ENCODE data around the gene RNF222. TPM values are rescaled to one million over a fixed set of nuclear protein-coding genes. Genes with fewer than 3 reads are reported as not detected.

The RNF222 gene
- total and polyA plus RNA-seq, 10 of the 15 experiments (the other 5 are each of a cell fraction or from before 2014, with no cell fraction given), result not detected

- TF ChIP-seq, protein P1, sequence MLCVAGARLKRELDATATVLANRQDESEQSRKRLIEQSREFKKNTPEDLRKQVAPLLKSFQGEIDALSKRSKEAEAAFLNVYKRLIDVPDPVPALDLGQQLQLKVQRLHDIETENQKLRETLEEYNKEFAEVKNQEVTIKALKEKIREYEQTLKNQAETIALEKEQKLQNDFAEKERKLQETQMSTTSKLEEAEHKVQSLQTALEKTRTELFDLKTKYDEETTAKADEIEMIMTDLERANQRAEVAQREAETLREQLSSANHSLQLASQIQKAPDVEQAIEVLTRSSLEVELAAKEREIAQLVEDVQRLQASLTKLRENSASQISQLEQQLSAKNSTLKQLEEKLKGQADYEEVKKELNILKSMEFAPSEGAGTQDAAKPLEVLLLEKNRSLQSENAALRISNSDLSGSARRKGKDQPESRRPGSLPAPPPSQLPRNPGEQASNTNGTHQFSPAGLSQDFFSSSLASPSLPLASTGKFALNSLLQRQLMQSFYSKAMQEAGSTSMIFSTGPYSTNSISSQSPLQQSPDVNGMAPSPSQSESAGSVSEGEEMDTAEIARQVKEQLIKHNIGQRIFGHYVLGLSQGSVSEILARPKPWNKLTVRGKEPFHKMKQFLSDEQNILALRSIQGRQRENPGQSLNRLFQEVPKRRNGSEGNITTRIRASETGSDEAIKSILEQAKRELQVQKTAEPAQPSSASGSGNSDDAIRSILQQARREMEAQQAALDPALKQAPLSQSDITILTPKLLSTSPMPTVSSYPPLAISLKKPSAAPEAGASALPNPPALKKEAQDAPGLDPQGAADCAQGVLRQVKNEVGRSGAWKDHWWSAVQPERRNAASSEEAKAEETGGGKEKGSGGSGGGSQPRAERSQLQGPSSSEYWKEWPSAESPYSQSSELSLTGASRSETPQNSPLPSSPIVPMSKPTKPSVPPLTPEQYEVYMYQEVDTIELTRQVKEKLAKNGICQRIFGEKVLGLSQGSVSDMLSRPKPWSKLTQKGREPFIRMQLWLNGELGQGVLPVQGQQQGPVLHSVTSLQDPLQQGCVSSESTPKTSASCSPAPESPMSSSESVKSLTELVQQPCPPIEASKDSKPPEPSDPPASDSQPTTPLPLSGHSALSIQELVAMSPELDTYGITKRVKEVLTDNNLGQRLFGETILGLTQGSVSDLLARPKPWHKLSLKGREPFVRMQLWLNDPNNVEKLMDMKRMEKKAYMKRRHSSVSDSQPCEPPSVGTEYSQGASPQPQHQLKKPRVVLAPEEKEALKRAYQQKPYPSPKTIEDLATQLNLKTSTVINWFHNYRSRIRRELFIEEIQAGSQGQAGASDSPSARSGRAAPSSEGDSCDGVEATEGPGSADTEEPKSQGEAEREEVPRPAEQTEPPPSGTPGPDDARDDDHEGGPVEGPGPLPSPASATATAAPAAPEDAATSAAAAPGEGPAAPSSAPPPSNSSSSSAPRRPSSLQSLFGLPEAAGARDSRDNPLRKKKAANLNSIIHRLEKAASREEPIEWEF (IDR thresholded peaks at IDR 0.05; ENCODE audit: insufficient replicate concordance, low read depth, low read length), result no peak
Observed at GRCh38 chr17:8341456-8341855, 56.2 kb downstream of the RNF222 start (continued).

Other genes with a start within 250 kb of the RNF222 start
Only the 7 nearest of the 14 such genes appear.
- gene PFAS, start 148.5 kb downstream of the RNF222 start, total RNA-seq (2014; rRNA removed), result 65.5 and 73.4 TPM in 2 replicates
- gene PFAS, start 148.5 kb downstream of the RNF222 start, total RNA-seq (2014; rRNA removed; fragmentation: Illumina TruSeq; extraction: Trizol), result 25.8 and 30.3 TPM in 2 replicates
- 113 and 122 TPM in 2 replicates for gene PFAS, start 148.5 kb downstream of the RNF222 start, total RNA-seq (2021)
- 18.8 and 42.4 TPM in 2 replicates for gene PFAS, start 148.5 kb downstream of the RNF222 start, polyA plus RNA-seq (2011; rRNA removed)
- gene PFAS, start 148.5 kb downstream of the RNF222 start, polyA plus RNA-seq (2014; fragmentation: Illumina TruSeq; extraction: Trizol), result 31.3 and 36.4 TPM in 2 replicates
- 10 to 100 TPM; 13.9 to 16.1 TPM for gene PFAS, start 148.5 kb downstream of the RNF222 start, polyA plus RNA-seq (2014; fragmentation: Nextera tagmentation; extraction: Ambion mirVana)
- gene PFAS, start 148.5 kb downstream of the RNF222 start, polyA plus RNA-seq (2014; rRNA removed), result 51.9 and 63.8 TPM in 2 replicates
- 10 to 100 TPM; 72.1 to 77.0 TPM for gene PFAS, start 148.5 kb downstream of the RNF222 start, polyA plus RNA-seq (2016; fragmentation: Nextera tagmentation; extraction: Ambion mirVana)
- gene RANGRF, start 109.2 kb downstream of the RNF222 start, total RNA-seq (2014; rRNA removed), result 48.8 and 52.3 TPM in 2 replicates
- 26.9 and 30.1 TPM in 2 replicates for gene RANGRF, start 109.2 kb downstream of the RNF222 start, total RNA-seq (2014; rRNA removed; fragmentation: Illumina TruSeq; extraction: Trizol)
- gene RANGRF, start 109.2 kb downstream of the RNF222 start, total RNA-seq (2021), result 41.9 and 48.9 TPM in 2 replicates
- gene RANGRF, start 109.2 kb downstream of the RNF222 start, polyA plus RNA-seq (2011; rRNA removed), result 37.0 and 63.3 TPM in 2 replicates
- 31.3 and 47.5 TPM in 2 replicates for gene RANGRF, start 109.2 kb downstream of the RNF222 start, polyA plus RNA-seq (2014; fragmentation: Illumina TruSeq; extraction: Trizol)
- gene RANGRF, start 109.2 kb downstream of the RNF222 start, polyA plus RNA-seq (2014; fragmentation: Nextera tagmentation; extraction: Ambion mirVana), result 100 to 1,000 TPM; 123 to 181 TPM
- 59.5 and 67.1 TPM in 2 replicates for gene RANGRF, start 109.2 kb downstream of the RNF222 start, polyA plus RNA-seq (2014; rRNA removed)
- gene RANGRF, start 109.2 kb downstream of the RNF222 start, polyA plus RNA-seq (2016; fragmentation: Nextera tagmentation; extraction: Ambion mirVana), result 10 to 100 TPM; 87.2 to 91.4 TPM
- gene SLC25A35, start 102.4 kb downstream of the RNF222 start, total RNA-seq (2014; rRNA removed), result 1.6 and 1.7 TPM in 2 replicates
- 1.1 and 1.5 TPM in 2 replicates for gene SLC25A35, start 102.4 kb downstream of the RNF222 start, total RNA-seq (2014; rRNA removed; fragmentation: Illumina TruSeq; extraction: Trizol)
- gene SLC25A35, start 102.4 kb downstream of the RNF222 start, total RNA-seq (2021), result 3.4 and 4.7 TPM in 2 replicates
- gene SLC25A35, start 102.4 kb downstream of the RNF222 start, polyA plus RNA-seq (2011; rRNA removed), result 0.91 and 2.0 TPM in 2 replicates
- 2.6 and 3.2 TPM in 2 replicates for gene SLC25A35, start 102.4 kb downstream of the RNF222 start, polyA plus RNA-seq (2014; fragmentation: Illumina TruSeq; extraction: Trizol)
- gene SLC25A35, start 102.4 kb downstream of the RNF222 start, polyA plus RNA-seq (2014; fragmentation: Nextera tagmentation; extraction: Ambion mirVana), result 1 to 10 TPM; 1.2 to 2.3 TPM
- gene SLC25A35, start 102.4 kb downstream of the RNF222 start, polyA plus RNA-seq (2014; rRNA removed), result 4.2 and 4.6 TPM in 2 replicates
- 1 to 10 TPM; 1.8 to 2.2 TPM for gene SLC25A35, start 102.4 kb downstream of the RNF222 start, polyA plus RNA-seq (2016; fragmentation: Nextera tagmentation; extraction: Ambion mirVana)
- not detected in 2 replicates for gene ARHGEF15, start 87.6 kb downstream of the RNF222 start, total RNA-seq (2014; rRNA removed)
- gene ARHGEF15, start 87.6 kb downstream of the RNF222 start, total RNA-seq (2014; rRNA removed; fragmentation: Illumina TruSeq; extraction: Trizol), result not detected in 2 replicates
- gene ARHGEF15, start 87.6 kb downstream of the RNF222 start, total RNA-seq (2021), result not detected in 2 replicates
- not detected in 2 replicates for gene ARHGEF15, start 87.6 kb downstream of the RNF222 start, polyA plus RNA-seq (2011; rRNA removed)
- not detected in 2 replicates for gene ARHGEF15, start 87.6 kb downstream of the RNF222 start, polyA plus RNA-seq (2014; fragmentation: Illumina TruSeq; extraction: Trizol)
- gene ARHGEF15, start 87.6 kb downstream of the RNF222 start, polyA plus RNA-seq (2014; fragmentation: Nextera tagmentation; extraction: Ambion mirVana), result not detected
- not detected in 2 replicates for gene ARHGEF15, start 87.6 kb downstream of the RNF222 start, polyA plus RNA-seq (2014; rRNA removed)
- not detected for gene ARHGEF15, start 87.6 kb downstream of the RNF222 start, polyA plus RNA-seq (2016; fragmentation: Nextera tagmentation; extraction: Ambion mirVana)
- gene ODF4, start 58.0 kb downstream of the RNF222 start, total RNA-seq (2014; rRNA removed), result not detected in 2 replicates
- not detected in 2 replicates for gene ODF4, start 58.0 kb downstream of the RNF222 start, total RNA-seq (2014; rRNA removed; fragmentation: Illumina TruSeq; extraction: Trizol)
- gene ODF4, start 58.0 kb downstream of the RNF222 start, total RNA-seq (2021), result not detected in 2 replicates
- not detected in 2 replicates for gene ODF4, start 58.0 kb downstream of the RNF222 start, polyA plus RNA-seq (2011; rRNA removed)
- not detected in 2 replicates for gene ODF4, start 58.0 kb downstream of the RNF222 start, polyA plus RNA-seq (2014; fragmentation: Illumina TruSeq; extraction: Trizol)
- gene ODF4, start 58.0 kb downstream of the RNF222 start, polyA plus RNA-seq (2014; fragmentation: Nextera tagmentation; extraction: Ambion mirVana), result not detected
- gene ODF4, start 58.0 kb downstream of the RNF222 start, polyA plus RNA-seq (2014; rRNA removed), result not detected in 2 replicates
- gene ODF4, start 58.0 kb downstream of the RNF222 start, polyA plus RNA-seq (2016; fragmentation: Nextera tagmentation; extraction: Ambion mirVana), result not detected
- 3,483 and 4,154 TPM in 2 replicates for gene RPL26, start 14.6 kb downstream of the RNF222 start, total RNA-seq (2014; rRNA removed)
- gene RPL26, start 14.6 kb downstream of the RNF222 start, total RNA-seq (2014; rRNA removed; fragmentation: Illumina TruSeq; extraction: Trizol), result 6,423 and 6,771 TPM in 2 replicates
- 3,090 and 3,251 TPM in 2 replicates for gene RPL26, start 14.6 kb downstream of the RNF222 start, total RNA-seq (2021)
- 6,707 and 9,146 TPM in 2 replicates for gene RPL26, start 14.6 kb downstream of the RNF222 start, polyA plus RNA-seq (2011; rRNA removed)
- 9,244 and 13,720 TPM in 2 replicates for gene RPL26, start 14.6 kb downstream of the RNF222 start, polyA plus RNA-seq (2014; fragmentation: Illumina TruSeq; extraction: Trizol)
- gene RPL26, start 14.6 kb downstream of the RNF222 start, polyA plus RNA-seq (2014; fragmentation: Nextera tagmentation; extraction: Ambion mirVana), result 1,000 to 10,000 TPM; 3,591 to 5,060 TPM
- 5,547 and 6,933 TPM in 2 replicates for gene RPL26, start 14.6 kb downstream of the RNF222 start, polyA plus RNA-seq (2014; rRNA removed)
- gene RPL26, start 14.6 kb downstream of the RNF222 start, polyA plus RNA-seq (2016; fragmentation: Nextera tagmentation; extraction: Ambion mirVana), result 1,000 to 10,000 TPM; 1,451 to 1,481 TPM
- gene NDEL1, start 38.1 kb upstream of the RNF222 start, total RNA-seq (2014; rRNA removed), result 24.8 and 24.9 TPM in 2 replicates
- 26.4 and 31.9 TPM in 2 replicates for gene NDEL1, start 38.1 kb upstream of the RNF222 start, total RNA-seq (2014; rRNA removed; fragmentation: Illumina TruSeq; extraction: Trizol)
- gene NDEL1, start 38.1 kb upstream of the RNF222 start, total RNA-seq (2021), result 32.1 and 36.9 TPM in 2 replicates
- gene NDEL1, start 38.1 kb upstream of the RNF222 start, polyA plus RNA-seq (2011; rRNA removed), result 41.5 and 60.1 TPM in 2 replicates
- gene NDEL1, start 38.1 kb upstream of the RNF222 start, polyA plus RNA-seq (2014; fragmentation: Illumina TruSeq; extraction: Trizol), result 30.5 and 40.3 TPM in 2 replicates
- gene NDEL1, start 38.1 kb upstream of the RNF222 start, polyA plus RNA-seq (2014; fragmentation: Nextera tagmentation; extraction: Ambion mirVana), result 1 to 10 TPM in 1 of 2 experiments, under 1 TPM in 1; 0.72 to 1.9 TPM
- gene NDEL1, start 38.1 kb upstream of the RNF222 start, polyA plus RNA-seq (2014; rRNA removed), result 27.0 and 33.0 TPM in 2 replicates
- 10 to 100 TPM; 29.1 to 29.4 TPM for gene NDEL1, start 38.1 kb upstream of the RNF222 start, polyA plus RNA-seq (2016; fragmentation: Nextera tagmentation; extraction: Ambion mirVana)